Smooth muscle cell (in vitro differentiated cells): ENCODE results near the gene CHCHD3. TPM values are rescaled to one million over a fixed set of nuclear protein-coding genes. Genes with fewer than 3 reads are reported as not detected.

Experiments used
- DNase-seq: peaks from one replicate; lab custom pipeline; 2025; ENCODE audit not compliant: unreplicated experiment; lab: John Stamatoyannopoulos, UW
- H2AFZ ChIP-seq: fragments of 200-600 bp; sonication (generic); 2 replicates; pipeline ENCODE4 v1.6.0; 2016; ENCODE audit warnings: antibody characterized with exemption, low read depth, mild to moderate bottlenecking
- H3F3A ChIP-seq: fragments of 200-600 bp; sonication (generic); 2 replicates; pipeline ENCODE4 v1.6.0; 2017; ENCODE audit warnings: antibody characterized with exemption, low read depth
- H3K27ac ChIP-seq: fragments of 200-600 bp; sonication (generic); 2 replicates; pipeline ENCODE4 v1.5.1; 2016; ENCODE audit warnings: low read depth, mild to moderate bottlenecking
- H3K27me3 ChIP-seq: fragments of 200-600 bp; sonication (generic); 2 replicates; pipeline ENCODE4 v1.6.1; 2016; ENCODE audit warnings: low read depth, mild to moderate bottlenecking
- H3K36me3 ChIP-seq: fragments of 200-600 bp; sonication (generic); 2 replicates; pipeline ENCODE4 v1.5.1; 2016; ENCODE audit warnings: low read depth
- H3K4me1 ChIP-seq: fragments of 200-600 bp; sonication (generic); 2 replicates; pipeline ENCODE4 v1.5.1; 2016; ENCODE audit warnings: low read depth
- H3K4me2 ChIP-seq: fragments of 200-600 bp; sonication (generic); 2 replicates; pipeline ENCODE4 v1.6.0; 2016; ENCODE audit warnings: mild to moderate bottlenecking
- H3K4me3 ChIP-seq: fragments of 200-600 bp; sonication (generic); 2 replicates; pipeline ENCODE4 v1.5.1; 2016; ENCODE audit warnings: mild to moderate bottlenecking
- H3K79me2 ChIP-seq: fragments of 200-600 bp; sonication (generic); 2 replicates; pipeline ENCODE4 v1.6.0; 2016; ENCODE audit warnings: low read depth, mild to moderate bottlenecking
- H3K9ac ChIP-seq: fragments of 200-600 bp; sonication (generic); 2 replicates; pipeline ENCODE4 v1.6.0; 2016; ENCODE audit warnings: low read depth
- H3K9me3 ChIP-seq: fragments of 200-600 bp; sonication (generic); replicated peaks from 2 replicates; pipeline ENCODE4 v1.5.1; 2016; ENCODE audit warnings: low read depth
- H4K20me1 ChIP-seq: fragments of 200-600 bp; sonication (generic); 2 replicates; pipeline ENCODE4 v1.6.0; 2016; ENCODE audit warnings: low read depth
- WGBS: methylation state at CpG from one replicate; pipeline ENCODE4 v1.1.7; 2016; ENCODE audit warnings: low lambda C conversion rate; 5-methylcytosine and 5-hydroxymethylcytosine counted together
- polyA plus RNA-seq: library from polyadenylated mRNA; unstranded; fragments of >200 nt; fragmentation: Nextera tagmentation; extraction: Ambion mirVana; gene quantifications from 2 replicates; pipeline ENCODE4 v1.2.1, GENCODE V29; 2016
- total RNA-seq: library from RNA; depleted of rRNA; stranded (reverse); fragments of >200 nt; gene quantifications from 2 replicates; pipeline ENCODE4 v1.2.3, GENCODE V29; 2014
- TF ChIP-seq, protein P1 (sequence below): fragments of 200-600 bp; sonication (generic); IDR thresholded peaks from 2 replicates; pipeline ENCODE4 v1.5.1; 2017; ENCODE audit warnings: borderline replicate concordance, mild to moderate bottlenecking, antibody characterized with exemption; ENCODE audit not compliant: insufficient read depth, poor library complexity, severe bottlenecking

Gene CHCHD3
- total and polyA plus RNA-seq, 2 experiments from 2014 or later = 49.8 to 59.2 TPM

DNA sequence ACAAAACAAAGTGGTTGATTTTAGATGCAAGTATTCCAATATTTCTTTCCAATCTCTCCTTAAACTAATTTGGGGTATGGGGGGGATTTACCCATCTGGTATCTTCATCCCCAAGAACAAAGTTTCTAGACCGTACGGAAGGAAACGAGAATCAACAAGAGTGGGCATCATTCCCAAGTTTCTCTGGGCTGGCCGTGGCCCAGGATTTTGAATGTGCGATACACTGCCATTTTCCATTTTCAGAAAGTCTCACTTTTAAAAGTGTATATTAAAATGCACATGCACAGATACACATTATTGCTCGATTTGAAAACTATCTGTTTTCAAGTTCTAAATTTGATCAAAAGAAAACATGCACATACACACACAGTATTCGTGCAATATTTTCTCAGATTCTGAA lies 234.5 kb downstream of the CHCHD3 start:
- 95% methylated on average over 7 of the region's 7 CpGs for WGBS
- Histone ChIP-seq H3K4me2 (no peak overlapping the region), H3K4me1 (no peaks in the 10 kb centered on the region), H3K9ac (no peak overlapping the region), H3F3A (no peaks in the 10 kb centered on the region), H2AFZ (no peak overlapping the region), H3K27ac (no peak overlapping the region), H3K36me3 (no peaks in the 10 kb centered on the region), H3K27me3 (no peaks in the 10 kb centered on the region), H4K20me1 (no peaks in the 10 kb centered on the region), H3K79me2 (no peaks in the 10 kb centered on the region), H3K4me3 (no peak overlapping the region), H3K9me3 (no peaks in the 10 kb centered on the region)
- TF ChIP-seq, protein P1, sequence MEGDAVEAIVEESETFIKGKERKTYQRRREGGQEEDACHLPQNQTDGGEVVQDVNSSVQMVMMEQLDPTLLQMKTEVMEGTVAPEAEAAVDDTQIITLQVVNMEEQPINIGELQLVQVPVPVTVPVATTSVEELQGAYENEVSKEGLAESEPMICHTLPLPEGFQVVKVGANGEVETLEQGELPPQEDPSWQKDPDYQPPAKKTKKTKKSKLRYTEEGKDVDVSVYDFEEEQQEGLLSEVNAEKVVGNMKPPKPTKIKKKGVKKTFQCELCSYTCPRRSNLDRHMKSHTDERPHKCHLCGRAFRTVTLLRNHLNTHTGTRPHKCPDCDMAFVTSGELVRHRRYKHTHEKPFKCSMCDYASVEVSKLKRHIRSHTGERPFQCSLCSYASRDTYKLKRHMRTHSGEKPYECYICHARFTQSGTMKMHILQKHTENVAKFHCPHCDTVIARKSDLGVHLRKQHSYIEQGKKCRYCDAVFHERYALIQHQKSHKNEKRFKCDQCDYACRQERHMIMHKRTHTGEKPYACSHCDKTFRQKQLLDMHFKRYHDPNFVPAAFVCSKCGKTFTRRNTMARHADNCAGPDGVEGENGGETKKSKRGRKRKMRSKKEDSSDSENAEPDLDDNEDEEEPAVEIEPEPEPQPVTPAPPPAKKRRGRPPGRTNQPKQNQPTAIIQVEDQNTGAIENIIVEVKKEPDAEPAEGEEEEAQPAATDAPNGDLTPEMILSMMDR = no peak
- no peak for DNase-seq

DNA sequence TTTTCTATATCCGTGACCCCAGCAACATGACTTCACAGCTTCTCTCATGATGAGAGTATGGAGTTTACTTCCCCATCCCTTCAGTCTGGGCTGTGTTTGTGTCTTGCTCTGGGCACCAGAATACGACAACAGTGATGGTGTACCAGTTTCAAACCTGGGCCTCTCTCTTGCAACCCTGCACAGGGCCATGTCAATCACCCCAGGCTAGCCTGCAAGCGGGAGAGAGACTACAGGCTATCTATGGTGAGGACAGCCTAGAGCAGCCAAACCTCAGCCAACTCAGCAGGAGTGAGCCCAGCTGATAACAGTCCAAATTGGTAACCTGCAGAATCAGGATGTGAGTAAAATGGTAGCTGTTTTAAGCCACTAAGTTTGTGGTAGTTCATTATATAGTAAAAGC lies 235.8 kb downstream of the CHCHD3 start:
- TF ChIP-seq, protein P1 = no peak
- no peaks in the 10 kb centered on the region for H3K9me3 ChIP-seq
- H3K9ac ChIP-seq = no peak overlapping the region
- no peak overlapping the region for H3K4me2 ChIP-seq
- H3K79me2 ChIP-seq = no peaks in the 10 kb centered on the region
- no peak overlapping the region for H2AFZ ChIP-seq
- DNase-seq = no peak
- no peaks in the 10 kb centered on the region for H3F3A ChIP-seq
- 77% methylated on average over 3 of the region's 3 CpGs for WGBS
- H3K27me3 ChIP-seq = no peaks in the 10 kb centered on the region
- H3K36me3 ChIP-seq = no peaks in the 10 kb centered on the region
- H3K4me3 ChIP-seq = no peak overlapping the region
- H3K27ac ChIP-seq = no peak overlapping the region
- peaks cover under 1% of the 10 kb centered on the region for H4K20me1 ChIP-seq
- no peaks in the 10 kb centered on the region for H3K4me1 ChIP-seq

DNA sequence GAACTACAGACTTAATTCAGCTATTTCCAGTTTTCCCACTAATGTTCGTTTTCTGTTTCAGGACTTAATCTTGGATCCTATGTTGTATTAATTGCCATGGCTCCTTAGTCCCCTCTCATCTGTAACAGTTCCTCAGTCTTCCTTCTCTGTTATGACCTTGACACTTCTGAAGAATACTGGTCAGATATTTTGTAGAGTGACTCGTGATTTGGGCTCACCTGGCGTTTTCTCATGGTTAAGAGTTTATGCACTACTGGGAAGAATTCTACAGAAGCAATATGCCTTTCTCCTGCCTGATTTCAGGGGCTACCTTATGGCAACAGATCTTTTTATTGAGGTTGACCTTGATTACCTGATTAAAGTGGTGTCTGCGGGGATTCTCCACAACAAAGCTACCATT lies 239.4 kb downstream of the CHCHD3 start:
- Histone ChIP-seq H3K4me1 (no peaks in the 10 kb centered on the region), H3K4me2 (no peak overlapping the region), H4K20me1 (peaks cover 4% of the 10 kb centered on the region), H3K79me2 (no peaks in the 10 kb centered on the region), H3K27ac (no peak overlapping the region), H3K4me3 (no peak overlapping the region), H3K27me3 (no peaks in the 10 kb centered on the region), H3K36me3 (no peaks in the 10 kb centered on the region), H3K9me3 (no peaks in the 10 kb centered on the region), H3K9ac (no peak overlapping the region), H3F3A (no peaks in the 10 kb centered on the region), H2AFZ (no peak overlapping the region)
- TF ChIP-seq, protein P1 = no peak
- DNase-seq = no peak
- 97% methylated on average over 4 of the region's 4 CpGs for WGBS

DNA sequence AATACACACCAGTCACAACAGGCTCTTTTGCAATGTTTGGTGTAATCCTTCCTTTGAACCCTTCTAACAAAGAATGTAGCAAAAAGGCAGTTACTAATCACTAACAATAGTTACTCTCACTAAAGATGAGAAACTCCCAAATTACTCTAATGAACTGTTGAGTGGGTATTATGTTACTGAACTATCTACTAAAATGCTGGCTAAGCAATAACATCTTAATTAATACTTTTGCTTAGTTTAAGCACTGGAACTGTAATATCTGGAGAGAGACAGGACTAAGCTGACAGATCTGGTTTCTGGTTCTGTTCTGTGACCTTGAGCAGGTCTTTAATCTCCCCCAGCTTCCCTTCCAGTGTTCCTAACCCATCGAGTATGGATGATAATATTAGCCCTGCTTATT lies 241.7 kb downstream of the CHCHD3 start:
- H3K79me2 ChIP-seq = no peaks in the 10 kb centered on the region
- TF ChIP-seq, protein P1 = no peak
- H3K9ac ChIP-seq = no peak overlapping the region
- no peaks in the 10 kb centered on the region for H3K36me3 ChIP-seq
- H3K9me3 ChIP-seq = no peaks in the 10 kb centered on the region
- H3K4me3 ChIP-seq = no peak overlapping the region
- DNase-seq = no peak
- no peak overlapping the region for H3K27ac ChIP-seq
- H3F3A ChIP-seq = no peaks in the 10 kb centered on the region
- H3K4me2 ChIP-seq = no peak overlapping the region
- H3K27me3 ChIP-seq = no peaks in the 10 kb centered on the region
- no peaks in the 10 kb centered on the region for H3K4me1 ChIP-seq
- WGBS = 71% methylated on average over 1 of the region's 1 CpG
- H2AFZ ChIP-seq = no peak overlapping the region
- peaks cover 4% of the 10 kb centered on the region for H4K20me1 ChIP-seq
